GM21528 (cell line): ENCODE results near the gene COX7A2.
A peak's percentile ranks its signal among the peaks of the same experiment; 100 is the strongest.

Experiments
- ATAC-seq: cut with Tn5 transposase; IDR thresholded peaks from one replicate; pipeline ENCODE4 v1.9.1; 2021; ENCODE audit warnings: mild to moderate bottlenecking, moderate library complexity; ENCODE audit not compliant: unreplicated experiment, low FRiP score

The COX7A2 gene

DNA sequence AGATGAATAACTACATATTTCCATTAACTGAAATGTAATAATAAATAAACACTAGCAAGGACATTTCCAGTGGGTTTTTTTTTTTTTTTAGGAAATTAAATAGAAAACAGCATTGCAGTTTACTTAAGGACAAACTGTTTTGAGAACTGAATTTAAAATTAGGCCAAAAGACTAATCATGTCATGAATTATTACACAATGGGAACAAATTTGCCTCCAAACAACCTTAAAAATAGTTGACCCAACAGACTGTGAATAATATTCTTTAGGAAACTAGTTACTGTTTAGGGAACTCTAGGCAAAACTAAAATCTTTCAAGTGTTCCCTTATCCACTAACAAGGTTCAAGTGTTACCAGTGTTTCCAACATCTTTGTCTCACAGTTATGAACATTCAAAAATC lies 21.3 kb downstream of the COX7A2 start:
- ATAC-seq: no peak

DNA sequence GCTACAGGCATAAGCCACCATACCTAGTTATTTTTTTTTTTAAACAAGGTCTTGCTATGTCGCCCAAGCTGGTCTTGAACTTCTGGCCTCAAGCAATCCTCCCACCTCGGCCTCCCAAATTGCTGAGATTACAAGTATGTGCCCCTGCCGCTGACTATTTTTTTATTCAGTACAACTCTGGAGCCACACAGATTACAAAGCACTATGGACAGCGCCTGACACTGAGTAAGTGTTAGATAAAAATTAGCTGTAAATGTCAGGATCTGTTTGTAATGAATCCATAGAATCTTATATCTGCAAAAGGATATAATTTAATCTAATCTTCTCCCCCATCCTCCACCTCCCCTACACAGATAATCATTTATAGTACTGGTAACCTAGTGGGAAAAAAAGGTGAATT lies 22.5 kb downstream of the COX7A2 start:
- ATAC-seq: no peak

DNA sequence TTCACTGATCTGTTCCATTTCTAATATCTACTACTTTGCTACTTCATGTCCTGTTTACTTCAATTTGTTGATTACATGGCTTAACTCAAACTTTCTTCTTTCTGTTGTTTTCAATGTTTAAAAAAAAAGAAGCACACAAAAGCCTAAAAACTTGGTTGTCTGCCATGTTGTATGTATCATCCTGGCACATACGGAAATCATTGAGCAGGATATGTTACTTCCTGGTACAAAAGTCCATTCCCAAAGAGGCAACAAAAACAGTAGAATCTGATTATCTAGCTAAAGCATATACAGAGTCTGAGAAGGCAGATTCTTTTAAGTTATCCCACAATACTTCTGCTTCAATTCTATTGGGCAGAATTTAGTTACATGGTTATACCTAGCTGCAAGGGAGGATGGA lies 23.2 kb downstream of the COX7A2 start:
- no peak for ATAC-seq

DNA sequence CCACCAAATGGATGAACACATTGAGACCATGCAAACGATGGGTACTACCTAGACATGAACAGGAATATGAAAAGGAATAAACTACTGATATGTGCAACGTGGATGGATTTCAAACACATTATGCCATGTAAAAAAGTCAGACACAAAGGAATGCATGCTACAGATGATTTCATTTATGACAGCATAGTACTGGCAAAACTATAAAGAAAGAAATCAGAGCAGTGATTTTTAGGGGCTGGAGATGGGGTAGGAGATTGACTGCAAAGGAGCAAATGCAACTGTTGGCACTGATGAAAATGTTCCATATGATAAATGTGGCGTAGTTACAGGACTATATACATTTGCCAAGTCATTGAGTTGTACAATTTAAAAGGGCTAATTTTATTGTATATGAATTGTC lies 24.3 kb downstream of the COX7A2 start:
- ATAC-seq: no peak

DNA sequence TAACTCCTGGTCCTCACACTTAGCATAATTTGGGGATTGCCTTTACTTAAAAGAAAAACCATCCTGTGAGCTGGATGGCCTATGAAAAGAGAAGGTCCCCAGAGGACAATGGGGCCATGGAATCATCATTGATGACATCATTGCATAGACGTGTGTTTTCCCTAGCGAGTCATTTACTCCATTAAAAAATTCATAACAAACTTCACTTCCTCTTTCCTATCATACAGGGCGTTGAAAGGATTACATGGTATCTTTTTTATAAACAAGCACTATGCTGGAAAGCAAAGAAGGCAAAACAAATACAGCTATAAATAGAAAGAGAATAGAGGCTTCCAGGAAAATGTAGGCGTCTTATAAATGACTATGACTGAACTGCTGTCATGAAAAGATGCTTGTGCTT lies 26.4 kb downstream of the COX7A2 start:
- no peak for ATAC-seq

DNA sequence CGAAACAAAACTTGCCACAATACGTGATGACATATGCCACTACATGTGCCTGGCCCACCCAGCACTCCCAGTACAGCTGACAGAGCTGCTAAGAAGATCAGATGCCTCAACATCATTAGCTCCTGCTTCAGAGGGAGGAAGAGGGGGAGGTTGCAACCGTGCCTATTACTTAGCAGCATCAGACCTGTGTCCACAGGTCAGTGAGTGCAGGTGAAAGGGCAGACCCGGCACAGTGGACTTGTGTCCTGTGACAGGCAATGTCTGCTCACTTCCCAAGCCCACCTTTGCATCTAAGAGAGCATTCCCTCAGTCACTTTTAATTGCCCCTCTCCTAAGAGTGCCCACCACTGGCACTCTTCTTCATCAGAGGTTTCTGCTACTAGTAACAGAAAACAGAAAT lies 28.3 kb downstream of the COX7A2 start:
- ATAC-seq: no peak

DNA sequence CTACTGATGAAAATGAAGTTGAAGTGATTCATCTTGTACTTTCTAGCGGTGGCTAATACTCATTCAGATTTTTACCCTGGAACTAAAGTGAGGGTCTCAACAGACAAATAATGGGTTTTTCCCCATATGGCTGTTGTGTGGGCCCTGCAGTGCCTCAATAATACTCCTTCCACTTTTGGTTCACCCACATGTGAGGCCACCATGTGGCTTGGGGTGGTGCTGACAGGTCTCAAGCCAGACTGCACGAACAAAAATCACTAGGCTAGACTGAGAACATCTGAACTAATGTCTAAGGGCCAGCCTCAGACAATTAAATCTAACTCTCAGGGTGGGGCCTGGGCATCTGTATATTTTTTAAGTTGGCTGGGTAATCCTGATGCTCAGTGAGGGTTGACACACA lies 29.9 kb downstream of the COX7A2 start:
- ATAC-seq: no peak

DNA sequence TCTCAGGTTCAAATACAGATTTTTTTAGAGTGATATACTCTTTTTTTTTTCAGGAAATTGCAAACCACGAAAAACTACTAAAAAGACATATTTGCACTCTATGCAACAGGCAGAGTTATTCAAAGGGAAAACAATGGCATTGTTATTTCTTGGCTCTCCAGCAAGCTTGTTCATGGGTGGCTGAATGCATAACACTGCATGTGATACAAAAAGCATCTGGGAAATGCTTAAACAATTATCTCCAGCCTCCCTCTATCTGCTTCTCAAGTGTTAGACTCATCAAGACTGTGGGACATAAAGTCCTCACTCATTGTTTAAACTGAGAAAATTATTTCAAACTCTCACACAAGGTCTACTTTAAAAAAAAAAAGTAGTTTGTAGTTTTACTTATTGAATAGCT lies 30.5 kb downstream of the COX7A2 start:
- no peak for ATAC-seq

DNA sequence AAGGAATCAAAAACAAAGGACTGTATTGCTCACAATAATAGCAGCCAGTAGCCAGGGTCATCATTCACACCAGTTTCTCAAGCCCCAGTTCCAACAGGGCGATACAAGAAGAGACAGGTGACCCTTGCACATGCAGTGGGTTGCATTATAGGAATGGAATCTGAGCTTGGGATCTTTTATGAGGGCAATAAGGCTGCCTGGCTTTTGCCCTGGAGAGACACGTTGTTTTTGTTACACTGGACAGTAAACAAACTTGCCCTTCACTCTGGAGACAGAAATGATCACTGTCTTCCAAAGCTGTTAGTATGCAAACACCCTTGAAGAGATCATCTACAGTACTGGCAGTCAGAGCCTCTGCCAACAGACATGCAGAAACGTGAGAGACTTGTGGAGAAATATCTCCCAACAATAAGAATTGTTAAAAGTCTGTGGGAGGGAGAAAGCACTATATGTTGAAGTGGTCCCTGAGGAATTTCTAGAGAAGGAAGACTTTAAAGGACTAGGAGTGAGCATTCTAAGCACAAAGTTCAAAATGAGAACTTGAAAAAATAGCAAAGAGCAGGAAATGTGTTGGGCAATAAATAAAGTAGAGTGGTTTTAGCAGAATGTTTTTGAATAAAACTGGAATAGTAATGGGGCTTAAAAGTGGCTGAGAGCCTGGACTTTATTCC lies 31.5 kb downstream of the COX7A2 start:
- ATAC-seq: no peak

DNA sequence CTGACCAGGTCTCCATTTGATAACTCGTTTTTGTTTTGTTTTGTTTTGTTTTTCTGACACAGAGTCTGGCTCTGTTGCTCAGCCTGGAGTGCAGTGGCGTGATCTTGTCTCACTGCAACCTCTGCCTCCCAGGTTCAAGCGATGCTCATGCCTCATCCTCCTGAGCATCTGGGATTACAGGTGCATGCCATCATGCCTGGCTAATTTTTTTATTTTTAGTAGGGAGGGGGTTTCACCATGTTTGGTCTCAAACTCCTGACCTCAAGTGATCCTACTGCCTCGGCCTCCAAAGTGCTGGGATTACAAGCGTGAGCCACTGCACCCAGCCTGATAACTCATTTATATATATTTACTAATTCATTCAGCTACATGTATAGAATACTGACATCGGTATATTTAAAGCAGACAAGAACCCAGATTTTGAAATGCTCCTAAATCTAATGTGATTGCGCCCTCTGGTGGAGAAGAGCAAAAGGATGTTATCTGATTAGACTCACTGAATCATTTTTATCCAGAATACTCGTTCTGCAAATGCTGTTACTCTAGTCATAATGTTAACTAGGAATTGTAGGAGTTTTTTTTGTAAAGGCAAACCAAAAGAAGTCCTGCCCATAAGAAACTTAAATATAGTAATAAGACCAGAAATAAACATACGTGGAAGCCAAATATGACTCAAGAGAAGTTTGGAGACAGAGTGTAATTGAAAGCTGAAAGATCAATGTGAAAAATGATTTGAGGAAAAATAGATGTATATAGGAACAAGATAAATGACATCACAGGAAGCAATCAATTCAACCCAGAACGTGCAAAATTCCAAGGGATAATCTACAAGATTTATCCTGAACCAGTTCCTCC lies 32.5 kb downstream of the COX7A2 start:
- no peak for ATAC-seq

DNA sequence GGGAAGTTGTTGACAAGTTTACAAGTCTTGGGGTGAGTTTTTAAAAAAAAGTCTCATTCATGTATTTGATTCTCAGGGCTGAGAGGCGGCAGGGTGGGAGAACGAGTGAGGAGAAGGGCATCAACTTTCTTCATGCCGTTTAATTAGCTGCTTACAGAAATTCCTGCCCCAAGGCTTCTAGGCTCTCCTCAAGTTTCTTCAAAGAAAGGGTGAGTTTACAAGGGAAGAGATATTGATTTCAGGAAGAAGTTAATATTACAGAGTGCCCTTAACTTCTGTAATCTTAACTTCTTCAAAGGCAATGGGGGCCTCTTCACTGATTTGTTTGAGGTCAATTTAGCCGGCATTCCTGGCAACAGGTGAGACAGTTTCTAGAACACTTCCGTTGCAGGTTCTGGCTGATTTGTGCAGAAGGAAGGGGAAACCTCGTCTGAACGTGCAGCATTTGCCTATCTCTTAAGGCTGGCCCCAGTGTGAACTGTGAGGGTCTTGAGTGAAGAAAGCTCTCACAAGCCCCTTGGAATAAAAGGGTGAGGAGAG lies 34.3 kb downstream of the COX7A2 start:
- no peak for ATAC-seq

DNA sequence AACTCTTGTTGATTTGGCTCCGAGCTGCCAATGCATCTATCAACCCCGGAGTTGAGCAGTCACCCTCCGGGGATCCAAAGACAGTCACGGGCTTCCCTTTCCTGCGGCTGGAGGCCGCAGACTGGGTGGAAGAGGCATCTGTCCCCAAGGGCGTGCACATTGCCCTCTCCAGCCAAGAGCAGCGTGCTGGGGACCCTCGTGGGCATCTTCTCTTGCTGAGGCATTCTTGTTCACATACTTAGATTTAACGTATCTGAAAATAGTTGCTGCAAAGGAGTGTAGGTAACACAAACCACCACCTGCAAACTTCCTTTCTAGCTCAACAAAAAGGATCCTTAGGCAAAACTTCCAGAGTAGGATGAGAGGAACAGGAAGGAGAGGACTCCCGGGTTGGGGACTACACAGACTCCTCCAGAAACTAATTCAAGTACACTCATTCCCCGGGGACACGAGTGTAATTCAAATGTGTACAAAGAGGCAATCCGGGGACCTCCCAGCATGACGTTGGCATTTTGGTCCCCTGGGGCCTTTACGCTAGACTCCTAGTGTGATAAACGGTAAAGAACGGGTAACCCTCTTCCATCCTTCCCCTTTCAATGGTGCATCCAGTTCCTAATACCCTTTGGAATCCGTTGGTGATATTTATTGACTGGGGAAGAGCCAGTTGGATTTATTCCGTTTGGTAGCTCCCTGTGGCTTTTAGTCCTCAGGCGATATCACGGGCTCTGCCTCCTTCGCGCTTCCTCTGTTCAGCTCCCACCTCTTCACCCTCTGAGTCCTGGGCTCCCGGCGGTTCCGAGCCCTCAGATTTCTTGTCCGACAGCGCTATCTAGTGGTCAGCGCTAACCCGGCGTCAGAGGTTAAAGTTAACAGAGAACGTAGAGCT lies 35.1 kb downstream of the COX7A2 start:
- ATAC-seq: peak; percentile 81

DNA sequence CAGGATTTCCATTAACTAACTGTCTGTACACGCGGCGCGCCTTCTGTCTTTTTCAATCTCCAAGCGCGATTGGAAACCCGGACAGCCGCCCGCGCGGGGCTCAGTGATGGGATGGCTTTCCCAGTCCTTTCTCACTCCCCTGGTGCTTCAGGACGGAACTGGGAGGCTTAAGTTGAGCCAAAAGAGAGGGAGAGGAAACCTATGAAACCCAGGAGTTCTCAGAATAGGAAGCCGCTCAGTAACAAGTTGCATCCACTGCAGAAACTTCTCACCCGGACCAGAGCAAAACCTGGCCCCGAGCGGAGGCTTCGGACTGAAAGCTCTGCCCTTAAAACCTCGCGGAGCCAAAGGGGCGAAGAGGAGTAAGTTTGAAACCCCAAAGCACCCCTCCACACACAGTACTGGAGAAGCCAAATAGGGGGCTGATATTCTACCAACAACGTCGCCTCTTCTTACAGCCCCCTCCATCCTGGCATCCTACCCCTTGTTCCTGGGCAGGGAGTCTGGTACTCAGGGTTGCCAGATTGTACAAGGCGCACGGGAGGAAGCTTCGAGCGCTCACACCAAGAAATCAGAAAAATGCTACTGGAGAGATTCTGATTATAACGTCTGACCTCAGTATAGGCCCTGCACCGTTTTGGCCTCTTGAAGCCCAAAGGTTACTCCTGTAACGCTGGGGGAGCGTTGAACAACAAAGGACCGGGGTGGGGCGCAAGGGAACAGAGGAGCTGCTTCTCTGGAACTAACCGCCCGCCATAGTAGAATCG lies 36.8 kb downstream of the COX7A2 start:
- ATAC-seq: no peak

DNA sequence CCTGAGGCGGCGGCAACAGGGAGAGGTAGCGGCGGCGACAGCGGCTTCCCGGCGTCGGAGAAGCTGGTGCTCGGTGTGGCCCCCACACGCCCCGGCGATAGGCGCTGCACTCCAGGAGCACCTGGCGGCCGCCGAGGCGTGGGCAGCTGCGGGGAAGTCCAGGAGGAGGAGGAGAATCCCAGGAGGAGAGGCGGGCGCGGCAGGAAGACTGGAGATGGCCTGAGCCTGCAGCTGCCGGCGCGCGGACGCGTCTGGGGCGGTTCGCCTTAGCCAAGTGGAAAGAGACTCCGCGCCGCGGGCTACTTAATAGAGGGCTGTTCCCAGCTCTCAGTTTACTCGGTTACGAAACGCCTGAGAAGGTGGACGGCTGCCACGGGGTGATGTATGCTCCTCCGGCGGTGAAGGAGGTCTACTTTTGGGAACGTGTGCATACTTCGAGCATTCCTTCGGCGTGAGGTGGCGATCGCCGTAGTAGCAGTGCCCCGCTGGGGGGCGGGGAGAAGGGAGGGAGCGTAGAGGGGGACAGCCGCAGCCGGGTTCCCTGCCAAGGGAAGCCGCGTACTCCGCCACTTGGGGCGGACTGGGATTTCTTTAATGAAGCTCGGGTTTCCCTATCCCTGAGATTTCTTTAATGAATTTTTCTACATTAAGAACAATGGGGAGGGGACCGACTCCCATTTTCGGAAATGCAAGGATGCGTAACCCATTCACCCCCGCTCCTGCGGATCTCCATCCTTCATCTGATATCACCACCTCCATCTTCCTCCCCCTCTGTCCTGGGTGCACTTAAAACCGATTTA lies 37.6 kb downstream of the COX7A2 start, which contains the start of gene COL12A1:
TSS of gene COL12A1 (minus strand) at position 278 of the 800 bp plus-strand sequence. CDS start 3,261 bp downstream, outside the sequence.
- no peak for ATAC-seq

DNA sequence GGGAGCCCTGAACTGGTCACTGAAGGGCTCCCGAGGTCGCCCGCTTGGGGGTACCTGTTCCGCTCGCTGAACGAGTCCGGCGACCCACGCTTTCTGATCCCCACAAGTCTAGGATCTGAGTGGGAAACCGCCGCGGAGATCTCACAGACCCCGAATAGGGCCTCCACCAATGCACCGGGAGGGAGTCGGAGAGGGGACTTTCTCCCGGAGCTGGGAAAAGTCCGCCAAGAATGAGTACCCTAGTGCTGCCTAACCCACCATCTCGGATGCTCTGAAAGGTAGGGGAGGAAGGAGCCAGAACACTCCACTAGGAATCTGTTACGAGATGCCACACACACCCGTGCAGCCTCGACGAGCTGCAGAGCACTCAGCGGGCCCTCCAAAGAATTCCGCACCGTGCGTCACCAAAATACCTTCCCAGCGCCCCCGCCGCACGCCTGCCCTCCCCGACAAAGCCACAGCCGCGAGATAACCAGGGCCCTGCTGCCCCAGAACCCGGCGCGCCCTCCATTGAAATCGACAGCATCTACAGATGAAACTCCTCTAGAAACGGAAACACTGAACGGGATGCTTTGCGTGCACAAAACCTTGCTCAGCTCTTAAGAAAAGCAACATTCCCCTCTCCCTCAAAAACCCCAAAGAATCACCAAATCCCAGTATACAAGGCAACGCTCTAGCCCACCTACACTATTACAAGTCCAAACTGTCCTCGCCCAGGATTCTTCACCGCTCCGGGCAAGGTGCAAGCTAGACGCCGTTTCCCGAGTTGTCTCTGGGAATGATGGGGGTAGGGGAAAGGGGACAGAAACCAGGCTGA lies 38.4 kb downstream of the COX7A2 start:
- no peak for ATAC-seq

DNA sequence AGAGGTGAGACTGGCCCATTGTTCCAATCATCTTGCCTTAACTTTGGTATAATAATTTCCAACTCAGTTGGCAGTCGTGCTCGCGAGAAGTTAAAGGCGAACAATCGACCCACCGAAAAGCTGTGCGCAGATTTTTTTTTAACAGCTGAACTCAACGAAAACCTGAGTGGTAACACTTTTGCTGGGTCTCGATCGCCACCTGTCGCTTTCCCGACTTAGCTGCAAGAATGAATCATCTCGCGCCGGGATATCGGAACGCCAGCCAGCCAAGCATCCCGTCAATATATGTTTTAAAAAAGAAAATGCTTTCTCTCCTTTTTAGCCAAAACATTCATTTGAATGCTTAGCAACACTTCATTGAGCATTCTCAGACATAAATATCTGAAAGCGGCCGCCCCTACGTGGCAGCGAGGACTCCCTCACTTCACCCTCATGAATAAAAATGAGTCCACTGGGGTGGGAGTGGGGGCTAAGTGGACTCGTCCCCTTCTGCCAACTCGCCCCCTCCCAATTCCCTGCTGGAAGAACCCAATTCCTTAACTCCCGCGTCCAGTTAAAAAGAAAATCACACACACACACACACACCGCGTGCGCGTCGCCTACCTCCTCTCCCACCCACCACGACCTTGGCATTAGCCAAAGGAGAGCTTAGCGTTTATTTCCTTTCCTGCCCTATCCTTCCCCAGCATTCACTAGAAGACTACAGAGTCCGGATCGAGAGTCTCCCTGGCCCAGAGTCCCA lies 39.2 kb downstream of the COX7A2 start:
- no peak for ATAC-seq

DNA sequence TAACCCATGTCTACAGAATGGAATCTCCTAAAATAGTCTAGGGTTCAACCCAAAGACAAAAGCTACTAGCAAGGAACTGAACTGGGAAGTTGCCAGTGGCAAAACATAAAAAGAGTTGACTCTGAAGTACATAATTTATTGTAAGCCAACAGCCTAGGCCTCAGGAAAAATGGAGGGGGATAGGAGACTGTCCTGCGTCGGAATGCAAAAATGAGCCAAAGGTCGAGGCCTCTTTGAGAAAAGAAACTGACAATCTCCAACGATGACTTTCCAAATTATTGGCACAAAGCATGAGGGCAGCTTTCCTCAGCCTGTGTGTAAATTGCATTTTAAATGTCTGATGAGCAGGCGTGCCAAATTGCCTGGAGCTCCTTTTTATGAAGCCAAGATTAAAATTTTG lies 39.9 kb downstream of the COX7A2 start:
- no peak for ATAC-seq

DNA sequence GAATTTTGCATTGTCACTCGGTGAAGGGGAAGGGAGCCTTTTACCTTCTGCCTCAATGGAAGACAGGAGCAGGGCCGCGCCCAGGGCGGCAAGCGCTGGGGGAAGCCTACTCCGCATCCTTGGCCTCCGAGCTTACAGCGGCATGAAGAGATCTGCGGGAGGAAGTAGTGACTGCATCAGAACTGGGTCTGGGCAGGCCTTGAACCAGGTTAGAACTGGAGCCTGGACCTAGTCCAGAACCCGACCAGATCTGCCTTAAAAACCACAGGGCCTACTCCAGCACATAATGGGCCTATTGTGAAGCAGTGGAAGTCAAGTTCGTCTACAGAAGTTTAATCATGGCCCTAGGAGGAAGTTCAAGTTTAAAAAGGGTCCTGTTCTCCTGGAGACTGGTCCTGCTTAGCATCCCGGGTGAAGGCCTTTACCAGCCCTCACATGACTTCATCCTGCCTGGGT lies 40.9 kb downstream of the COX7A2 start:
- no peak for ATAC-seq
